ENCODE data around the gene SLC25A33.

SLC25A33 gene

GRCh38 chr1:9601942-9602793 lies 62.9 kb downstream of the SLC25A33 start:
- TF ChIP-seq CTCF (IDR thresholded peaks at IDR 0.05; ENCODE audit: insufficient read depth, low read length, poor library complexity, severe bottlenecking) = no peak
- TF ChIP-seq EZH2phosphoT487 (conservative IDR thresholded peaks at IDR 0.05; ENCODE audit: low read length) = no peak
- Histone ChIP-seq H3K27me3 (ENCODE audit: low read length) (no peaks in the 10 kb centered on the region), H3K27ac (ENCODE audit: low read depth, low read length) (no peak overlapping the region), H3K9me2 (replicated peaks; ENCODE audit: insufficient read depth, low read length) (no peaks in the 10 kb centered on the region), H3K36me3 (ENCODE audit: low read length) (no peaks in the 10 kb centered on the region), H4K20me1 (ENCODE audit: low read depth, low read length) (no peaks in the 10 kb centered on the region), H3K9ac (ENCODE audit: low read length) (no peak overlapping the region), H3F3A (ENCODE audit: insufficient read depth) (no peaks in the 10 kb centered on the region), H3K9me3 (ENCODE audit: insufficient read depth, low read length) (no peaks in the 10 kb centered on the region), H2AFZ (ENCODE audit: low read depth, low read length, severe bottlenecking) (no peak overlapping the region), H3K4me2 (ENCODE audit: low read depth, low read length, poor library complexity, severe bottlenecking) (no peak overlapping the region), H3K79me2 (ENCODE audit: insufficient read depth, low read length) (no peaks in the 10 kb centered on the region), H3K4me3 (ENCODE audit: insufficient read depth, low read length, poor library complexity, severe bottlenecking) (no peak overlapping the region)

DNA sequence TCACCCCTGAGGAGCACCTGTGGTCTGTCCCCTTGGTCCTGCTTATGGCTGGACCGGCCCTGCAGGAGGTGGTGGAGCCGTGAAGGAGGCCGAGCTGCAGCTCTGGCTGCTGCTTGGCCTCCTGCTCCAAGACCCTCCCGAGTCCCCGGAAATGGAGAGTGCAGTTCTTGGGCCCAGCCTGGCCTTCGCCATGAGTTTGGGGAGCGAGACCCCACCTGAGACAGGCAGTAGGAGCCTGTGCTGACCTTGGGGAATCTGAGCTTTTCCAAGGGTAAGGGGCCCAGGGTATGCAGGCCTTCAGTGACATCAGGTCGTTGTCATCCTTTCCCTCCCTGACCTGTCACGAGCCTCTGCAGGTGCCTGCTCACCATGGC lies 63.5 kb downstream of the SLC25A33 start:
- no peaks in the 10 kb centered on the region for H3K9me2 ChIP-seq (replicated peaks; ENCODE audit: insufficient read depth, low read length)
- H4K20me1 ChIP-seq (ENCODE audit: low read depth, low read length) = no peaks in the 10 kb centered on the region
- no peaks in the 10 kb centered on the region for H3K79me2 ChIP-seq (ENCODE audit: insufficient read depth, low read length)
- no peak overlapping the region for H3K4me2 ChIP-seq (ENCODE audit: low read depth, low read length, poor library complexity, severe bottlenecking)
- no peaks in the 10 kb centered on the region for H3K27me3 ChIP-seq (ENCODE audit: low read length)
- H3F3A ChIP-seq (ENCODE audit: insufficient read depth) = no peaks in the 10 kb centered on the region
- no peak overlapping the region for H2AFZ ChIP-seq (ENCODE audit: low read depth, low read length, severe bottlenecking)
- H3K36me3 ChIP-seq (ENCODE audit: low read length) = no peaks in the 10 kb centered on the region
- H3K27ac ChIP-seq (ENCODE audit: low read depth, low read length) = no peak overlapping the region
- TF ChIP-seq CTCF (IDR thresholded peaks at IDR 0.05; ENCODE audit: insufficient read depth, low read length, poor library complexity, severe bottlenecking) = no peak
- no peak for TF ChIP-seq EZH2phosphoT487 (conservative IDR thresholded peaks at IDR 0.05; ENCODE audit: low read length)
- no peaks in the 10 kb centered on the region for H3K9me3 ChIP-seq (ENCODE audit: insufficient read depth, low read length)
- no peak overlapping the region for H3K9ac ChIP-seq (ENCODE audit: low read length)
- H3K4me3 ChIP-seq (ENCODE audit: insufficient read depth, low read length, poor library complexity, severe bottlenecking) = no peak overlapping the region

DNA sequence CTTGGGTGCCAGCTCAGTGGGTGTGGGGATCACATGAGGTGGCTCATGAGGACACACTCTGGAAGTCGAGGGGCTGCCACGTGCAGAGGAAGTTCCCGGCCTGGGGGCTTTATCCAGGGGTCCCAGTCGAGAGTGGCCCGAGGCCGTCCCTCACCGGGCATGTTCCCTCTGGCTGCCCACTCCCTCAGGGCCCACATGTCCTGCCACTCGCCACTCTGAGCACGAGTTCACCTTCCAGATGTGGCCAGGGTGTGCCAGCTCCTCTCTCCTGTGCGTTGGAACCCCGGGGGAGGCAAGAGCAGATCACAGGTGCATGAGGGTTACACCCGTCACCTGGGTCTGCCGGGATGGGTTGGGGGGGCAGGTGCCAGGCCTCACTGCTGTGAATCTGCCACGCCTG lies 64.0 kb downstream of the SLC25A33 start:
- Histone ChIP-seq H2AFZ (ENCODE audit: low read depth, low read length, severe bottlenecking) (no peak overlapping the region), H3K4me3 (ENCODE audit: insufficient read depth, low read length, poor library complexity, severe bottlenecking) (no peak overlapping the region), H3K36me3 (ENCODE audit: low read length) (no peaks in the 10 kb centered on the region), H3K79me2 (ENCODE audit: insufficient read depth, low read length) (no peaks in the 10 kb centered on the region), H3K27ac (ENCODE audit: low read depth, low read length) (no peak overlapping the region), H3K9ac (ENCODE audit: low read length) (no peak overlapping the region), H3K27me3 (ENCODE audit: low read length) (no peaks in the 10 kb centered on the region), H4K20me1 (ENCODE audit: low read depth, low read length) (no peaks in the 10 kb centered on the region), H3F3A (ENCODE audit: insufficient read depth) (no peaks in the 10 kb centered on the region), H3K9me3 (ENCODE audit: insufficient read depth, low read length) (no peaks in the 10 kb centered on the region), H3K4me2 (ENCODE audit: low read depth, low read length, poor library complexity, severe bottlenecking) (no peak overlapping the region), H3K9me2 (replicated peaks; ENCODE audit: insufficient read depth, low read length) (no peaks in the 10 kb centered on the region)
- TF ChIP-seq CTCF (IDR thresholded peaks at IDR 0.05; ENCODE audit: insufficient read depth, low read length, poor library complexity, severe bottlenecking) (no peak), EZH2phosphoT487 (conservative IDR thresholded peaks at IDR 0.05; ENCODE audit: low read length) (no peak)

All from SU-DHL-6 (cell line).